Loucy (cell line): ENCODE results near the gene NPW.
"Not testable (repeated sequence)": the region's sequence is repeated elsewhere in the genome, so short reads cannot be mapped to it uniquely, and the experiment has no call there.

Experiments
- H2AFZ ChIP-seq: fragments of 200-600 bp; sonication (generic); 2 replicates; pipeline ENCODE4 v1.6.0; 2016; ENCODE audit warnings: antibody characterized with exemption, mild to moderate bottlenecking, low read length, moderate library complexity
- H3F3A ChIP-seq: fragments of 200-600 bp; 2 replicates; pipeline ENCODE4 v1.6.0; 2016; ENCODE audit warnings: antibody characterized with exemption, low read depth, mild to moderate bottlenecking
- H3K27me3 ChIP-seq: fragments of 200-600 bp; sonication (generic); 2 replicates; pipeline ENCODE4 v1.6.1; 2014; ENCODE audit warnings: low read length, mild to moderate bottlenecking; ENCODE audit not compliant: insufficient read depth, poor library complexity, severe bottlenecking
- H3K36me3 ChIP-seq: fragments of 200-600 bp; sonication (generic); 2 replicates; pipeline ENCODE4 v1.6.1; 2016; ENCODE audit warnings: low read length; ENCODE audit not compliant: insufficient read depth
- H3K4me1 ChIP-seq: fragments of 200-600 bp; sonication (generic); 2 replicates; pipeline ENCODE4 v1.5.1; 2014; ENCODE audit warnings: low read length, mild to moderate bottlenecking; ENCODE audit not compliant: insufficient read depth, poor library complexity, severe bottlenecking
- H3K4me2 ChIP-seq: fragments of 200-600 bp; sonication (generic); 2 replicates; pipeline ENCODE4 v1.6.0; 2014; ENCODE audit warnings: antibody characterized with exemption, low read length, low read depth, mild to moderate bottlenecking; ENCODE audit not compliant: poor library complexity, severe bottlenecking
- H3K4me3 ChIP-seq: fragments of 200-600 bp; sonication (generic); 2 replicates; pipeline ENCODE4 v1.5.1; 2014; ENCODE audit warnings: low read length, mild to moderate bottlenecking, mixed read lengths; ENCODE audit not compliant: poor library complexity, severe bottlenecking
- H3K79me2 ChIP-seq: fragments of 200-600 bp; sonication (generic); 2 replicates; pipeline ENCODE4 v1.6.1; 2014; ENCODE audit warnings: low read length; ENCODE audit not compliant: insufficient read depth
- H3K9ac ChIP-seq: fragments of 200-600 bp; sonication (generic); 2 replicates; pipeline ENCODE4 v1.6.0; 2014; ENCODE audit warnings: mild to moderate bottlenecking, low read depth, low read length, moderate library complexity; ENCODE audit not compliant: poor library complexity, severe bottlenecking
- H3K9me2 ChIP-seq: fragments of 200-600 bp; sonication (generic); replicated peaks from 2 replicates; pipeline ENCODE4 v1.6.1; 2016; ENCODE audit warnings: low read depth, low read length, mixed read lengths
- H3K9me3 ChIP-seq: fragments of 200-600 bp; sonication (generic); 2 replicates; pipeline ENCODE4 v1.6.1; 2014; ENCODE audit warnings: mild to moderate bottlenecking, antibody characterized with exemption, low read length, low read depth; ENCODE audit not compliant: insufficient read depth
- H4K20me1 ChIP-seq: fragments of 200-600 bp; sonication (generic); 2 replicates; pipeline ENCODE4 v1.6.0; 2014; ENCODE audit warnings: antibody characterized with exemption, low read length, mild to moderate bottlenecking; ENCODE audit not compliant: insufficient read depth, poor library complexity, severe bottlenecking
- CTCF ChIP-seq: fragments of 200-600 bp; sonication (generic); conservative IDR thresholded peaks from 2 replicates; pipeline ENCODE4 v1.5.1; 2014; ENCODE audit warnings: mild to moderate bottlenecking, antibody characterized with exemption, low read length
- EZH2phosphoT487 ChIP-seq: fragments of 200-600 bp; IDR thresholded peaks from 2 replicates; pipeline ENCODE4 v1.6.1; 2018; ENCODE audit warnings: antibody characterized with exemption, mild to moderate bottlenecking, moderate library complexity, borderline replicate concordance

NPW gene

DNA sequence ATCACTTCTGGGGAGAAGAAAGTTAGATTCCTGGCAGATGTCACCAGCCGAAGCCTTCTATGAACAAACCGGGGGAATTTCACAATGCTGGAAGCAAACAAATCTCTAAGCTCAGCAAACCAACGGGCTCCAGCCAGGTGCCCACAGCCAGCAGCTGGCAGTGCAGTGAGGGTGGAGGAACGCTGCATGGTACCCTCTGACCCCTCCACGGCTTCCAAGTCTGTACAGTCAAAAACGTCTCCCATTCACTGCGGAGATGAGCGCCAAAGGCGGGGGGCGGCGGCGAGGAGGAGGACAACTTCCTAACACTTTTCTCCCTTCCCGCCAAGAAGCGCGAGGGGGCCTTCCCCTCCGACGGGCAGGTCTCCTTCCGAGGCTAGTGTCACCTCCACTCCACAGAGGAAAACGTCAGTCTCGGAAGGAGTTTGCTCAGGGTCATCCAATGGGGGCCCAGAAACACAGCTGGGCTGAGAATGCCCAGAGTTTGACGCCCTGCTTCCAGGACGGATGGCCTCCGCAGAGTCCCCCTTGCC, 10.9 kb upstream of the NPW start:
- Histone ChIP-seq H3K4me3 (peak overlapping the region; percentile 80), H3K9me2 (no peaks in the 10 kb centered on the region), H3K27me3 (no peaks in the 10 kb centered on the region), H3K9me3 (no peaks in the 10 kb centered on the region), H3F3A (no peaks in the 10 kb centered on the region), H2AFZ (no peak overlapping the region), H3K4me1 (peaks cover 10% of the 10 kb centered on the region), H4K20me1 (peaks cover 17% of the 10 kb centered on the region), H3K4me2 (peak overlapping the region; percentile 95), H3K79me2 (peaks cover 49% of the 10 kb centered on the region), H3K36me3 (no peaks in the 10 kb centered on the region), H3K9ac (peak overlapping the region; percentile 82)
- no peak for TF ChIP-seq EZH2phosphoT487
- TF ChIP-seq CTCF: no peak

DNA sequence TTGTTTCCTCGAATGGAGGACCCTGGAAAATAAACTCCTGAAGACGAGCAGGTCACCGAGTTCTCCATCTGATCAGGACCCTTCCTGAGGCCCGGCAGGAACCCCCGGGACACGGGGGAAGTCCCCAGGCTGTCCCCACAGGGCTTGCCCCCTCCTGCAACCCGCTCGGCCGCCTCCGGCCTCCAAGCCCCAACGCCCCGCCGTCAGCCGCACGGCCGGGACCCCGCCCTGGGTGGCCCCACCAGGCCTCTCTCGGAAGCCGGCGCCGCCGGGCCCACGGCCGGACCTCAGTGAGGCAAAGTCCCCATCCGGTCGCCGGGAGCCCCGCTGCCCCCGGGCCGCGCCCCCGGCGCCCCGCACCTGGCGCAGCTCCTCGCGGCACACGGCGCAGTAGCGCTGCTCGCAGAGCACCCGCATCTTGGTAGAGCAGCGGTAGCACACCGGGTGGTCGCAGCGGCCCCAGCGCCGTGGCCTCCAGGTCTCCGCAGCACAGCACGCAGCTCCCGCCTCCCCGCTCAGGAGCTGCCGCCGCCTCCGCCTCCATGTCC, 10.3 kb upstream of the NPW start:
- Histone ChIP-seq H3K9me3 (no peaks in the 10 kb centered on the region), H3K9ac (peak overlapping the region; percentile 82), H3F3A (no peaks in the 10 kb centered on the region), H3K4me1 (peaks cover 10% of the 10 kb centered on the region), H2AFZ (no peak overlapping the region), H3K36me3 (no peaks in the 10 kb centered on the region), H3K4me2 (peak overlapping the region; percentile 95), H3K27me3 (no peaks in the 10 kb centered on the region), H3K4me3 (peak overlapping the region; percentile 80), H4K20me1 (peaks cover 17% of the 10 kb centered on the region), H3K9me2 (no peaks in the 10 kb centered on the region), H3K79me2 (peaks cover 48% of the 10 kb centered on the region)
- TF ChIP-seq CTCF: no peak
- no peak for TF ChIP-seq EZH2phosphoT487

DNA sequence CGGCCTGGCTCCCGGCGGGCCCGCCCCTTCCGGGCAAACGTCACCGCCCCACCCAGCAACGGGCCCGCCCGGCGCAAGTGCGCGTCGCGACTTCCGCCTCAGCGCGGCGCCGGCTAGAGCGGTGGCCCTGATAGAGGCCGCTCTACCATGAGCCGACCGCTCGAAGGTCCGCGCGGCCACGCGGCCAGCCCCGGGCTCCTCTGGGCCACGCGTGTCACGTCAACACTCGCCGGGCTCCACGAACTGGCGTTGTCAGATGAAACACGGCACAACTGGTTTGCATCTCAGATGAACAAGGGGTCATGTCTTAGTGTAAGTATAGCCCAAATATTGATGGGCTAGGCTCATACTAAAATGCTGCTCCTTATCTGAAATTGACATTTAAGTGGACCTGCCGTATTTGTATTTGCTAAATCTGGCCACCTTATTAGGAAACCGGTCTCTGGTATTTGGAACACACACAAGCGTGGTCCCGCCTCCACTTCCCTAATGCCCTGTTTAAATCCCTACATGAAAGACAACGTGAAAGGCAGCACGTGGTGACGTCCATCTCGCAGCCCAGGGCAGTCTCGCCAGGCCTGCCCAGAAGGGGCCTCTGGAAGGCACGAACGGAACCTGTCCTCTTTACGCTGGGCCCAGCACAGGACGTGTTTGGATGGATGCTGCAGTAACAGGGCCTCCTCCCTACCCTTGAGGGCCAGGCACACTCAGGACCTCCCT, 9.6 kb upstream of the NPW start, which contains the start of gene ZNF598:
Gene ZNF598, minus strand, starts transcription at position 31 of the 720 bp plus-strand sequence.
- Histone ChIP-seq H3K9ac (peak within 1 kb of the TSS; percentile 87), H3K4me1 (peaks cover 10% of the 10 kb centered on the region), H3K9me3 (no peaks in the 10 kb centered on the region), H2AFZ (peak within 1 kb of the TSS; percentile 99), H3K79me2 (peaks cover 44% of the 10 kb centered on the region), H3K4me2 (peak within 1 kb of the TSS; percentile 95), H3K36me3 (no peaks in the 10 kb centered on the region), H3K9me2 (no peaks in the 10 kb centered on the region), H4K20me1 (peaks cover 17% of the 10 kb centered on the region), H3K27me3 (no peaks in the 10 kb centered on the region), H3F3A (no peaks in the 10 kb centered on the region), H3K4me3 (peak within 1 kb of the TSS; percentile 96)
- TF ChIP-seq CTCF: no peak
- TF ChIP-seq EZH2phosphoT487: no peak

GRCh38 chr16:2011726-2012125, 7.9 kb upstream of the NPW start:
- H2AFZ ChIP-seq, H3K27me3 ChIP-seq, H3K9ac ChIP-seq, H3F3A ChIP-seq, H3K4me3 ChIP-seq, H3K9me2 ChIP-seq, H3K9me3 ChIP-seq, H3K4me2 ChIP-seq, H3K36me3 ChIP-seq: not testable (repeated sequence)
- peaks cover 17% of the 10 kb centered on the region for H4K20me1 ChIP-seq
- peaks cover 26% of the 10 kb centered on the region for H3K79me2 ChIP-seq
- peaks cover 10% of the 10 kb centered on the region for H3K4me1 ChIP-seq
